Anterior cingulate cortex (tissue), 58 donors: ENCODE results near the gene FIGLA.

Experiments
- DNase-seq, 58 donors: peaks; one replicate each; lab custom pipeline; 2025; lab: John Stamatoyannopoulos, UW

FIGLA gene

GRCh38 chr2:70790136-70790828, at the start of gene FIGLA:
Gene FIGLA, minus strand, starts transcription at chr2:70790643. Its CDS starts 5 bp downstream, at chr2:70790638.
- DNase-seq, result no peak

- no peak for DNase-seq
These were observed 47.8 kb upstream of the FIGLA start for GRCh38 chr2:70837980-70838925.

- no peak for DNase-seq
These were observed 45.2 kb upstream of the FIGLA start, which contains the start of gene CD207 for GRCh38 chr2:70835643-70836042. Gene CD207, minus strand, starts transcription at chr2:70835816. Its CDS starts 40 bp downstream, at chr2:70835776.

GRCh38 chr2:70834881-70835280, 44.4 kb upstream of the FIGLA start:
- no peak for DNase-seq

- no peak for DNase-seq
These were observed 43.7 kb upstream of the FIGLA start for GRCh38 chr2:70834106-70834505.

GRCh38 chr2:70833246-70833645, 42.8 kb upstream of the FIGLA start:
- no peak for DNase-seq

GRCh38 chr2:70832386-70832785, 41.9 kb upstream of the FIGLA start:
- DNase-seq, result no peak

GRCh38 chr2:70831861-70832260, 41.4 kb upstream of the FIGLA start:
- no peak for DNase-seq

GRCh38 chr2:70830366-70830765, 39.9 kb upstream of the FIGLA start:
- no peak for DNase-seq

GRCh38 chr2:70829916-70830315, 39.5 kb upstream of the FIGLA start:
- no peak for DNase-seq

- no peak for DNase-seq
These were observed 38.7 kb upstream of the FIGLA start for GRCh38 chr2:70828914-70829824.

- DNase-seq, result no peak
These were observed 37.7 kb upstream of the FIGLA start for GRCh38 chr2:70828115-70828514.

GRCh38 chr2:70827388-70827787, 36.9 kb upstream of the FIGLA start:
- no peak for DNase-seq

- DNase-seq, result no peak
These were observed 36.4 kb upstream of the FIGLA start for GRCh38 chr2:70826696-70827350.

- DNase-seq, result no peak
These were observed 32.8 kb upstream of the FIGLA start for GRCh38 chr2:70823249-70823648.

GRCh38 chr2:70822843-70823242, 32.4 kb upstream of the FIGLA start:
- DNase-seq, result no peak

GRCh38 chr2:70820499-70820898, 30.1 kb upstream of the FIGLA start, which contains the start of gene CLEC4F:
Gene CLEC4F, minus strand, starts transcription at chr2:70820599. Its CDS starts 76 bp downstream, at chr2:70820523.
- DNase-seq, result no peak

GRCh38 chr2:70817284-70817954, 27.0 kb upstream of the FIGLA start:
- DNase-seq, result no peak

GRCh38 chr2:70816726-70817125, 26.3 kb upstream of the FIGLA start:
- no peak for DNase-seq
